DOHH2 (cell line): Measurements from ENCODE around the gene KLK15.

Experiments used
- CTCF ChIP-seq: fragments of 200-600 bp; sonication (generic); IDR thresholded peaks from one replicate; pipeline ENCODE4 v1.5.1; 2014; ENCODE audit warnings: antibody characterized with exemption, mild to moderate bottlenecking, low read depth, low read length; ENCODE audit not compliant: poor library complexity, severe bottlenecking
- EZH2phosphoT487 ChIP-seq: fragments of 200-600 bp; sonication (generic); IDR thresholded peaks from 2 replicates; pipeline ENCODE4 v1.6.1; 2017; ENCODE audit warnings: borderline replicate concordance, mild to moderate bottlenecking, antibody characterized with exemption, low read length, moderate library complexity, mixed read lengths

- peak; percentile 19 for TF ChIP-seq CTCF
- TF ChIP-seq EZH2phosphoT487 = no peak
Observed at GRCh38 chr19:50870417-50871089, 37.2 kb upstream of the KLK15 start.
